GM21390 (cell line): ENCODE data around the gene OTULIN.

Experiments used
- ATAC-seq: cut with Tn5 transposase; IDR thresholded peaks from one replicate; pipeline ENCODE4 v1.9.1; 2021; ENCODE audit not compliant: unreplicated experiment

Gene OTULIN

DNA sequence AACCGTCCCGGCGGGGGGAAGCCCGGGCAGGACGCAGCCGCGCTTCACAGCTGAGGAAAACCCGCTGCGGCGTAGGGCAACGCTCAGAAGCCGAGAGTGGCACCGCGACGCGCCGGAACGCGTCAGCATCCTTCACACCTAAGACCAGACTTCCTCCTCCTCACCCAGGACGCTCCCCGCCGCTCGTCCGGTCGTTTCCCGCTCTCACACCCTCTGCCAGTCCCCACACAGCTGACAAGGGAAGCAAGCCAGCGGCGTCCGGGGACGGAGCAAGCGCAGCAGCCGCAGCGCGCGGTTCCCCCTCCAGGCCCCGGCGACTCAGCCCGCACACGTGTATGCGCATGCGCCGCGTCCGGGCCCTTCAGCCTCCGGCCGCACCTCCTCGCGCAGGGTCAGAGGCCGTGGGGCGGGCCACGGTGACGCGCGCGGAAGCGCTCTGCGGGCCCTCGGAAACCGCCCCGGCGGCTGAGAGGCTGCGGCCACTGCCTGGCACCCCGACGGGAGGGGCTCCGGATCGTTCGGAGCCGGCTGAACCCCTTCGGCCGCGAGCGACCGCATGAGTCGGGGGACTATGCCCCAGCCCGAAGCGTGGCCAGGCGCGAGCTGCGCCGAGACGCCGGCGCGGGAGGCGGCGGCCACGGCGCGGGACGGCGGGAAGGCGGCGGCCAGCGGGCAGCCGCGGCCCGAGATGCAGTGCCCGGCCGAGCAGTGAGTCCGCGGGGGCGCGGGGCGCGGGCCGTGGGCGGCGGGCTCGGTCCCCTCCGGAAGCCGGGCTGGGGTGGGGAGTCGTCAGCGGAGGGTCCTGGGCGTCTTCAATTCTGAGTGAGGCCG lies at the start of gene OTULIN:
Gene OTULIN, plus strand, starts transcription at position 449 of the 831 bp plus-strand sequence. Its CDS starts 108 bp downstream, at position 557.
- peak; percentile 58 for ATAC-seq

DNA sequence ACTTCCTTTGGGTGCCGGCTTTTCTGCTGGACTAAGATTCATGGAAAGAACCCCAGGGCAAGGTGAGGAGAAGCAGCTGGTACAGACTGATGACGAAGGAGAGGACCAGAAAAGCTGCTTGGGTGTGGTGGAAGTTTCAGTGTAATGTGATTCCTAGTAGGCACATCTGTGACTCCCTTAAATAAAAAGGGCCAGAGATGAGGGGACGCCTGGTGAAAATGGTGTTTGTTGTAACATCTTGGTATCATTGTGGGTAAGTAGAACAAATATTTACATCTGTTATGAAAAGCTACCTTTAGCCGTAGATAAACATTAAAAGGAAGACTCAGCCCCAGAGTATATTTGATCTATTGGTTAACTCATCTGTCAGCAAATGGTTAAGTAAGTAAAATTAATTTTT lies 49.2 kb upstream of the OTULIN start:
- no peak for ATAC-seq

DNA sequence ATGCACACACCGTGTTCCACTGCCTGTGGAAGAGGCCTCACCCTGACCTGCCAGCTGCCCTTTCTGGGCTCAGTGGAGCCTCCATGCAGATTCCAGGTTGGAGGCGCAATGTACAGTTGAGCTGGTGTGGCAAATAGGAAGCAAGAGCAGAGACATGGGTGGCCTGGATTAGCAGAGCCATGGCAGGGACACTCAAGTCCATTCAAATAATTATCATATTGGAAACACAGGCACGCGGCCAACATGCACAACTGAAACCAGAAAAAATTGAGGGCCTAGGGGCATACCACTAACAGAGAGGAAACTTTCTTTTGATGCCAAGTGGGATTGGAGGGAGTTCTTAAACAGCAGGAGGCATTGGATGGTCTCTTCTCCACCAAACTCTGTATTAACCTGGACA lies 47.1 kb upstream of the OTULIN start:
- no peak for ATAC-seq

- no peak for ATAC-seq
Measured at GRCh38 chr5:14627270-14627669, 37.2 kb upstream of the OTULIN start.

DNA sequence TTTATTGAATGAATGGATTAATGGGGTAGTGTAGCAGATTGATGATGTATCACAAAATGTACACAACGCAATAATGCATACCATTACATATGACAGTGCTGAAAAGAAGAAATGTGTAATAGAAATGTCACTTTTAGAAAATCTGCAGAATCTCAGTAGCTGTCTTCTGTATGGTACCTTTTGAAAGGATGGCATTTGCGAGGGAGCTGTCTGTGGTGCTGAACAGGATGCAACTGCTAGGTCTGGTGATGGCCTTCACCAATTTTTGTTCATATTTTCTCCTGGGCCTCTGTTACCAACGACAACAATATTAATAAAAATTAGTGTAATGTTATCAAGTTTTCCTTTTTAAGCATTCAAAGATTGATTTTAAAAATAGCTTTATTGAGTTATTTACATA lies 36.2 kb upstream of the OTULIN start:
- no peak for ATAC-seq

GRCh38 chr5:14630671-14631070 lies 33.8 kb upstream of the OTULIN start:
- ATAC-seq = no peak

DNA sequence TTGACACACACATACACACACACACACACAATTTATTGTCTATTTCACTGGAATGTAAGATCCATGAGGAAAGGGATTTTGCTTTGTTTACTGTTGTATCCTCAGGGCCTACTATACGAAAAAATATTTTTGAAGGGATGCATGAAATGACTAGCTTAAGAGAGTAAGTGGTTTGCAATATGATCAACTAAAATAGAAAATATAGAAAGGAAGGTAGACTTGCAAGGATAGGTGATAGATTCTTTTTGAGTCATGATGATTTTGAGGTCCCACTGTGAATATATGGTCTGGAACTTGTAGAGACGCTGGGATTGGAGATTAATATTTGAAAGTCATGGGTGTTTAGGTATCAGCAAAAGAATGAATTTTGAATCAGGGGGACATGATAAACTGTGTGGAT lies 28.9 kb upstream of the OTULIN start:
- ATAC-seq = no peak

- ATAC-seq = no peak
Measured at GRCh38 chr5:14640765-14641164, 23.8 kb upstream of the OTULIN start.

GRCh38 chr5:14644623-14645237 lies 19.8 kb upstream of the OTULIN start:
- ATAC-seq = no peak

DNA sequence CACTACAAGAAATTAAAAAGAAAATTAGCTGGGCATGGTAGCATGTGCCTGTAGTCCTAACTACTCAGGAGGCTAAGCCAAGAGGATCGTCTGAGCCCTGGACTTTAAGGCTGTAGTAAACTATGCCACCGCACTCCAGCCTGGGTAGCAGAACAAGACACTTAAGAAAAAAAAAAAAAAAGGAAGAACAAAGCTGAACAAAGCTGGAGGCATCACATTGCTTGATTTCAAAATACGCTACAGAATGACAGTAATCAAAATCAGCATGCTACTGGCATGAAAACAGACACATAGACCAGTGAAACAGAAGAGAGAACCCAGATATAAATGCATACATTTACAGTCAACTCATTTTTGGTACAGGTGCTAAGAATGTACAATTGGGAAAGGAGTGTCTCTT lies 14.5 kb upstream of the OTULIN start:
- no peak for ATAC-seq

GRCh38 chr5:14655146-14655741 lies 9.3 kb upstream of the OTULIN start:
- ATAC-seq = no peak

DNA sequence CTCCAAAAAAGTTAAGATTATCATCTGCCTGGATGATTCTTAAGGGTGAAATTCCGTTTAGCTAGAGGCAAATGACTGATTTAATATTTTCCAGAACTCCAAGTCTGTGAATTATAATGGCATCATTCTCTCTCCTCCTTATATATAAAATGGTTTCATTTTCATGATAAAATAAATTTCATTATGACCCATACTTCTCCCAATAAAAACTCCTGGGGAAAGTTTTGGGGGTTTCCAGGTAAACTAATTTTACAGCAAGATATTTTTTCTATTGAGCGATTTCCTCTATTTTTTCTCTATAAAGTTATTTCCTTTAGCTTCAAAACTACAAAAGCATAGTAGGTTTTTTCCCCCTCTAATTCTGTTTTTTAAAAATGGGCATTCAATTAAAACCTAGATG lies 7.6 kb upstream of the OTULIN start:
- ATAC-seq = no peak

- no peak for ATAC-seq
Measured at GRCh38 chr5:14659821-14660607, 4.5 kb upstream of the OTULIN start.

GRCh38 chr5:14660833-14661232 lies 3.7 kb upstream of the OTULIN start:
- no peak for ATAC-seq

- ATAC-seq = no peak
Measured at GRCh38 chr5:14662721-14663260, 1.7 kb upstream of the OTULIN start.

DNA sequence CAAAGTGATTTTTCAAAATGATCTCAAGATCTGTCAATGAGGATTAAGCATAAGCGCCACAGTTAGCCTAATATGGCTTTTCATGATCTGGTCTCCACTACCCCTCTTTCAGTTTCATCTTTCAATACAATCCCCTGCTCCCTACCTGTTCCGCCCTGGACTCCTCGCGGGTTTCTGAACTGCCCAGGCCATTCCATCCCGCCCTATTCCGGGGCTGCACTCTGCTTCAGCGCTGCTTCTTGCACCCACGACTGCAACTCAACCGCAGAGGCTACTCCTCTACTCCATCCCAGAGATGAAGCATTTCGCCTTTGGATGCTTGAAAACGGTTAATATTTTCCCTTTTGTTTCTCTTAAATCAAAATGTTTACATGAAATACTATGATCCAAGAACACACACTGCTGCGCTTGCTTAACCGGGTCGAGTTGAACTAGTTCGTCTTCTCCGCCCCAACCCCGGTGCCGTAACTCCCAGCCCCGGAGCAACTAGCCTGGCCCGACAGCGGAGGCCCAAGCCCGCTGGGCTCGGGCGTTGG lies 716 bp upstream of the OTULIN start:
- ATAC-seq = peak; percentile 21

- peak; percentile 9 for ATAC-seq
Measured at GRCh38 chr5:14665101-14665822, 744 bp downstream of the OTULIN start.

DNA sequence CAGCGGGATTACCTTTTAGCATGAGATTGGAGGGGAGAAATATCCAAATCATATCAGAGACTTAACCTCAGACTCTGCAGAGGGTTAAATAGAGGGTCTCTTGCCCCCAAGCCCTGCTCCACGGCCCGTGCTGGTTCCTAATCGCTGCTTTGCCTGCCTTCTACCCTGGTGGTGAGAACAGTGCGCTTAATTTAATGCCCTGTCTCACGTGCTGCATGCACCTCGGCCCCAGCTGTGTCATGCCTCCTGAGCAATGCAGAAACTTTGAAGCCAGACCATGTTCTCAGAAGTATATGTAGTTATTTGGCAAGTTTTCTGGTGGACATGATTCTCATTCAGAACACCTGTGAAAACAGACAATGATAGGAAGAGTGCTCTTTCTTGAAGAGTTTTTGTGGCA lies 1.4 kb downstream of the OTULIN start:
- peak; percentile 30 for ATAC-seq

DNA sequence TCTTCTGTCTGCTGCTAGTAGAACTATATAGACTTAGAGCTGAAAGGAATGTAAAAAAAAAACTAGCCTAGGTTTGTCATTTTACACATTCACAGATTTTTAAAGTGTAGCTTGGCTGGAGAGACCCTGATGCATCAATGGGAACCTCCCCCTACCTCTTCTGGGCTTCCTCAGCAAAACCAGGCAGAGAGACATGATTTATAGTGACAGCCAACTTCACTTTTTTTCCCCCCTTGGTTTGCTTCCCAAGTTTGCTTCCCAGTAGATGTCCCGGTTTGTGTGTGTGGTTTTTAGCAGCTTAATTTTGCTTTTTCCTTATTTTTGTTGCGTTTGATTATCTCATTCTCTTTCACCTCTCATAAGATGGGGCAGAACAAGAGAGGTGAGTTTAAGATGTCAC lies 1.8 kb downstream of the OTULIN start:
- ATAC-seq = no peak

- ATAC-seq = no peak
Measured at GRCh38 chr5:14667290-14667689, 2.8 kb downstream of the OTULIN start.
